DOHH2 (cell line): ENCODE data around the gene SNTA1.

Source experiments
- EZH2phosphoT487 ChIP-seq: fragments of 200-600 bp; sonication (generic); IDR thresholded peaks from 2 replicates; pipeline ENCODE4 v1.6.1; 2017; ENCODE audit warnings: borderline replicate concordance, mild to moderate bottlenecking, antibody characterized with exemption, low read length, moderate library complexity, mixed read lengths
- TF ChIP-seq, protein P1 (sequence below): fragments of 200-600 bp; sonication (generic); IDR thresholded peaks from one replicate; pipeline ENCODE4 v1.5.1; 2014; ENCODE audit warnings: antibody characterized with exemption, mild to moderate bottlenecking, low read depth, low read length; ENCODE audit not compliant: poor library complexity, severe bottlenecking

DNA sequence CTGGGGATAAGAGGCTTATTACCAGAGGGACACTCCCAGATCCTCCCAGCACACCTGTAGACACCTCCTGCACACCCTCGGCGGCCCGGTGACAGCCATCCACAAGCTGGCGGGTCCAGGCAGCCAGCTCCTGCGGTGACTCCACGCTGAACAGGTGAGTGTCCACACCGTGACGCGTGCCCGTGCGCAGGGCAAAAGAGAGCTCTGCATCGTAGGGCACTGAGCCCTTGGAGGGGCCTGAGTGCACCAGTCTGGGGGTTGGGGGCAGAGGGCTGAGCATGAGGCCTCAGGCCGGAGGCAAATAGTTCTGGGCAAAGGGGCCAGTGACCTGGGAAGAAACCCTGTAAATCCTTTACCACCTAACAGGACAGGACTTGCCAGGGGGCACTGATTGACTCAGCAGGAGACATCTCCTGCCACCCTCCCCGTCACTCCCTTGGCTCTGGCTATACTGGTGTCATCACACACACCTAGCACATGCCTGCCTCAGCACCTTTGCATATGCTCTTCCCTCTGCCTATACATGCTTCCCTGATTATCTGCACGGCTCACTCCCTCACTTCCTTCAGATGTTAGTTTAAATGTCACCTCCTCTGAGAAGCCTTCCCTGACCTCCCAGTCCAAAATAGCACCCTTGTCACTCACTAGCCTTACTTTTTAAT, 33.4 kb downstream of the SNTA1 start:
- TF ChIP-seq, protein P1, sequence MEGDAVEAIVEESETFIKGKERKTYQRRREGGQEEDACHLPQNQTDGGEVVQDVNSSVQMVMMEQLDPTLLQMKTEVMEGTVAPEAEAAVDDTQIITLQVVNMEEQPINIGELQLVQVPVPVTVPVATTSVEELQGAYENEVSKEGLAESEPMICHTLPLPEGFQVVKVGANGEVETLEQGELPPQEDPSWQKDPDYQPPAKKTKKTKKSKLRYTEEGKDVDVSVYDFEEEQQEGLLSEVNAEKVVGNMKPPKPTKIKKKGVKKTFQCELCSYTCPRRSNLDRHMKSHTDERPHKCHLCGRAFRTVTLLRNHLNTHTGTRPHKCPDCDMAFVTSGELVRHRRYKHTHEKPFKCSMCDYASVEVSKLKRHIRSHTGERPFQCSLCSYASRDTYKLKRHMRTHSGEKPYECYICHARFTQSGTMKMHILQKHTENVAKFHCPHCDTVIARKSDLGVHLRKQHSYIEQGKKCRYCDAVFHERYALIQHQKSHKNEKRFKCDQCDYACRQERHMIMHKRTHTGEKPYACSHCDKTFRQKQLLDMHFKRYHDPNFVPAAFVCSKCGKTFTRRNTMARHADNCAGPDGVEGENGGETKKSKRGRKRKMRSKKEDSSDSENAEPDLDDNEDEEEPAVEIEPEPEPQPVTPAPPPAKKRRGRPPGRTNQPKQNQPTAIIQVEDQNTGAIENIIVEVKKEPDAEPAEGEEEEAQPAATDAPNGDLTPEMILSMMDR = no peak
- no peak for TF ChIP-seq EZH2phosphoT487
